Head of caudate nucleus (tissue), 42 donors: ENCODE measurements around the gene MAML1.

Experiments used
- DNase-seq, 42 donors: peaks; one replicate each; pipeline versions ENCODE4 v3.0.0 to v3.0.0-alpha.2; 2020 to 2021; ENCODE audit warnings: mixed read lengths in 7 of 42
- intact Hi-C: fragments of 100-400 bp; cut with DNase I; formaldehyde crosslinking; loops from one replicate; pipeline ENCODE4 v1.15.0; 2022

The MAML1 gene

DNA sequence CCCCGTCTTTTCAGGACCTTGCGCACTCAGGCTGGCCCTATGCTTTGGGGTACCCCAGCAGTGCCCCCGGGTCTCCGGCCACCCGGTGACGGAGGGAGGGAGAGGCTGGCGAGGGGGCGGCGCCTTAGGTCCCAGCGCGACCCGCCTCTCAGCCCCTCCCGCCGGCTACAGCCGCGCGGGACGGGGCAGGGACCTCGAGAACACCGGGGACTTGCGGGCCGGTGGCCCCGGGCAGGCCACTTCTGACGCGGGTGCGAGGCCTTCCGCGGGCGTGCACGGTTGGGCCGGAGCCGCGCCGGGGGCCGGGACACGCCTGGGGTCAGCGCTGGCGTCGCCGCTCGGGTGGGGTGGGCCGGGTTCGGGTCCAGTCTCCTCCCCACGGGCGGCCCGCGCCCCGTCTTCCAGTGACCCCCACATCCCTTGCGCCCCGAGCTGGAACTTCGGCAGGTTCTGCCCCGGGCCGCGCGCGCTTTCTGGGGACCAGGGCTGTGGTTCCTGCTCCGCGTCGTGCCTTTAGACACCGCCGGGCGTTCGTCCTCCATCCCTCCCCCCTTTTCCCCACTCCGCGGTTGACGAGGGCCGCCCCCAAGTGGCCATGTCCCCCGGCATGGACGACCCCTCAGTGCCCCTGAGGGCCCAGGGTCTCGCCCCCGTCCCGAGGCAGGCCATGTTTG, 84.3 kb downstream of the MAML1 start:
- peak in 7 of 42 donors; percentile 24 to 75 (median 46) for DNase-seq
- intact Hi-C loops, result no loop called here

DNA sequence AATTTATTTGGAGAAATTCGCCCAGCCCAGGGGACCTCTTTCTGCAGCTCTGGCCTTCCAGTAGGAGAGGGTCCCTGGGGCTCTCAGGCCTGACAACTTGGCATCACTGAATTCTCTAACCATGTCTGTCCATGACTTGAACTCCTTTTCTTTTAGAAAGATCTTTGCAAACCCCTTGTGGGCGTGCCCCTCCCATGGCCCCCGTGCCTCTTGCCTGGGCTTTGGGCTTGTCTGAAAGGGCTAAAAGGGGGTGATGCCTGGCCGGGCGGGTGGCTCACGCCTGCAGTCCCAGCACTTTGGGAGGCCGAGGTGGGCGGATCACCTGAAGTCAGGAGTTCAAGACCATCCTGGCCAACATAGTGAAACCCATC, 84.8 kb downstream of the MAML1 start:
- DNase-seq, result peak in 1 of 42 donors; percentile 11
- intact Hi-C loops, result no loop called here

GRCh38 chr5:179817890-179818745, 85.5 kb downstream of the MAML1 start:
- intact Hi-C loops, result no loop called here
- DNase-seq, result no peak

GRCh38 chr5:179818746-179819295, 86.2 kb downstream of the MAML1 start:
- DNase-seq, result peak; percentile 85 to 98 (median 93)
- intact Hi-C loops, result no loop called here

- peak in 40 of 42 donors; percentile 43 to 90 (median 72) for DNase-seq
- intact Hi-C loops, result loop anchor here (5.0 kb wide), 1 partner anchor 38 kb away; the partner anchor contains the start of gene MRNIP
These were observed 86.9 kb downstream of the MAML1 start for GRCh38 chr5:179819296-179820126.

DNA sequence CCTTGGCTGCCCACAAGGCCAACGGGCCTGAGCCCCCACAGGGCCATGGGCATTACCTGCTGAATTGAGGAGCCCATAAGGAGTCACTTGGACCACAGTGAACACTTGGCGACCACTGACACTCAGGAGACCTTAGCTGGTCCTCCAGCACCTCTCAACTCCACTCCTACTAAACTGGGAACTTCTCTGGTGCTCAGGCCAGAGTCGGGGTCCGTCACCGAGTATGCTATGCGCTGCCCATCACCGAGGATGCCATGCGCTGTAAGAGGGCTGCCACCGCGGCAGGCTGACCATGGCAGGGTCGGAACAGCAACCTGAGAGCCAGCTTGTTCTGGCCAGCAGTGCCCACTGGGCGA, 87.5 kb downstream of the MAML1 start:
- no peak for DNase-seq
- intact Hi-C loops, result loop anchor here (5.0 kb wide), 1 partner anchor 37 kb away; the partner anchor contains the start of gene MRNIP

DNA sequence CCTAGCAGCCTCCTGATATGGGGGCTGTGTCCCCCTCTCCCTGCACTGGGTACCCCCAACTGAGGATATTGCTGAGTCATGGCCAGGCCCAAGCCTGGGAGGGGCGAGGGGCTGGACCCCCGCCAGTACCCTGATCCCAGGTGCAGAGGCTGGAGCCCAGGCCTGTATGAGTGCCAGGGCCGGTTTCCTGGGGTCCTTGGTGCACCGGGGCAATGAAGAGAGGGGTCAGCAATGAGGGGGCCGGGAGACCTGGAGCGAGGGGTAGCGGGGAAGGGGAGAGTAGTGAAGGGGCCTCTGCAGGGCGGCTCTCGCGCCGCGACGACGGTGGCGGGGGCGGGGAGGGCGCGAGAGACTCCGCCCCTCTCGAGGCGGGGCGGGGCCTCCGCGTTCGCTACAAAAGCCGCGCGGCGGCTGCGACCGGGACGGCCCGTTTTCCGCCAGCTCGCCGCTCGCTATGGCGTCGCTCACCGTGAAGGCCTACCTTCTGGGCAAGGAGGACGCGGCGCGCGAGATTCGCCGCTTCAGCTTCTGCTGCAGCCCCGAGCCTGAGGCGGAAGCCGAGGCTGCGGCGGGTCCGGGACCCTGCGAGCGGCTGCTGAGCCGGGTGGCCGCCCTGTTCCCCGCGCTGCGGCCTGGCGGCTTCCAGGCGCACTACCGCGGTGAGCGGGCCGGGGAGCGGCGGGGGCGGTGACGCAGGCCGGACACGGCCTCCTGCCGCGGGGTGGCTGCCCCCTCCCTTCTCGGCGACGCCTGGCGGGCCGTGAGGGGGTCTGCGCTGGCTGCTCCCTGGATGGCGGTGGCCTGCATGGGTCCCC, 88.1 kb downstream of the MAML1 start, which contains the start of gene SQSTM1:
Gene SQSTM1 (plus strand): TSS at position 423 of the 815 bp plus-strand sequence. CDS start 32 bp downstream, at position 455.
- intact Hi-C loops, result loop anchor here (5.0 kb wide), 1 partner anchor 37 kb away; the partner anchor contains the start of gene MRNIP
- DNase-seq, result peak; percentile 60 to 96 (median 92)

- DNase-seq, result peak; percentile 81 to 96 (median 91)
- intact Hi-C loops, result loop anchor here (5.0 kb wide), 1 partner anchor 36 kb away; the partner anchor contains the start of gene MRNIP
These were observed 88.9 kb downstream of the MAML1 start for GRCh38 chr5:179821298-179822058.

DNA sequence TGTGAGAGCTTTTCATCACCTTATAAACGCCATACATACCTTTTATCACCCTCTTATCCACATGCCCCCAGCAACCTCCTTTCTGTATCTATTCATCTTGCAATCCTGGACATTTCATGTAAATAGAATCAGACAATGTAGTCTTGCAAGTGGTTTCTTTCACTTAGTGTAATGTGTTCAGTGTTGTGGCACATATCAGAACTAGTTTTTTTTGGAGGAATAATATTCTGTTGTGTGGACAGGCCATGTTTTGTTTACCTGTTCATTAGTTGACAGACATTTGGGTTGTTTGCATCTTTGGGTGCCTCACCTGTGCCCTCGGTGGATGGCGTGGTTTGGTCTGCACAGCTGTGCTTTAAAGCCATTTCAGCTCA, 89.4 kb downstream of the MAML1 start:
- intact Hi-C loops, result loop anchor here (5.0 kb wide), 1 partner anchor 35 kb away; the partner anchor contains the start of gene MRNIP
- DNase-seq, result no peak

DNA sequence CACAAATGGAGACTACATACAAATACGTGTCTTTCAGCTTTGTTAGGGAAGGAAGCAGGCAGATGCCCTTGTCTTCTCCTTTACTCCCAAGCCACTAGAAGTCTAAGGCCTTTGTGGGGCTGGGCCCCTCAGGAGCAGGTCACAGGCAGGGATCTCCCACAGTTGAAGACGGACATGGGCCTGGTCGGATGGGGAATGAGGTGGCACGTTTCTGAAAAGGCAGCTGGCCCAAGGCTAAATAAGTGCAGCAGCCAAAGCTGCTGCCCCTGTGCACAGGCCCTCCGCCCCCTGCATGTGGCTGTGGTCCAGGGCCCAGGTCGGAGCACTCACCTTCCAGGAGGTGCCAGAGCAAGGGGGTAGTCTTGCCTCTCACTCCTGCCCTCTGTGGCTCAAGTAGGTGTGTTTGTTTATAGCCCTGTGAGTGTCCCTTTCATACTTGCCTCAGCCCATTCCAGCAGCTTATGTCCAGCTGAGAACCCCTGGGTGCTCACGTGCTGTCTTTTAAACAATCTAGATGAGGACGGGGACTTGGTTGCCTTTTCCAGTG, 89.9 kb downstream of the MAML1 start:
- no peak for DNase-seq
- intact Hi-C loops, result loop anchor here (5.0 kb wide), 1 partner anchor 35 kb away; the partner anchor contains the start of gene MRNIP

DNA sequence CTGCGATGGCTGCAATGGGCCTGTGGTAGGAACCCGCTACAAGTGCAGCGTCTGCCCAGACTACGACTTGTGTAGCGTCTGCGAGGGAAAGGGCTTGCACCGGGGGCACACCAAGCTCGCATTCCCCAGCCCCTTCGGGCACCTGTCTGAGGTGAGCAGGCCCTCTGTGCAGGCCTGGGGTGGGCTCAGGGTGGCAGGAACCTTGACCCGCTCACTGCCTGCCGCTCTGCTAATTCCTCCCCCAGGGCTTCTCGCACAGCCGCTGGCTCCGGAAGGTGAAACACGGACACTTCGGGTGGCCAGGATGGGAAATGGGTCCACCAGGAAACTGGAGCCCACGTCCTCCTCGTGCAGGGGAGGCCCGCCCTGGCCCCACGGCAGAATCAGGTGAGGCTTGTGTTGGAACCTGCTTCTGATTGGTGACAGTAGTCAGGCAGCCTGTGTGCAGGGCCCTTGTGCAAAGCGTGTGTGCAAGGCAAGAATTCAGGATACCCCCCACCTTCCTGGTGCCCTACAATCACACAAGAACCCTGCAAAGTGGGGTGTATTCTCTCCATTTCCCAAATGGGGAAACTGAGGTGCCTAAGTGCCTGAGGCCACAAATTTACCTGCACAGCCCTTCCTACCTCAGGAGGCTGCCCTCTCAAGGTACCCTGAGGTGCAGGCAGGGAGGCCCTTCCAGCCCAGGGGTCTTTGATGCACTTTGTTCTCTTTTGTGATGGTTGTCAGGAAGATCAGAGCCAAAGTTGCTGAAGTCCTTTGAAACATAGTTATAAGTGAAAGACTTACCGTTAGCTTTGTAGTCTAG, 91.5 kb downstream of the MAML1 start:
- intact Hi-C loops, result loop anchor here (5.0 kb wide), 1 partner anchor 33 kb away; the partner anchor contains the start of gene MRNIP
- no peak for DNase-seq

- intact Hi-C loops, result loop anchor here (5.0 kb wide), 1 partner anchor 33 kb away; the partner anchor contains the start of gene MRNIP
- DNase-seq, result no peak
These were observed 92.1 kb downstream of the MAML1 start for GRCh38 chr5:179824745-179825112.

GRCh38 chr5:179825655-179826182, 93.1 kb downstream of the MAML1 start:
- DNase-seq, result no peak
- intact Hi-C loops, result no loop called here
